ENCODE results near the gene OBSCN.
"Not testable (repeated sequence)": the region's sequence is repeated elsewhere in the genome, so short reads cannot be mapped to it uniquely, and the experiment has no call there.

Gene OBSCN

GRCh38 chr1:228172591-228173527 is 35.0 kb upstream of the OBSCN start:
- DNase-seq (ENCODE audit: low read depth): no peak

- DNase-seq (ENCODE audit: low read depth): not testable (repeated sequence)
These were observed 34.0 kb upstream of the OBSCN start for GRCh38 chr1:228173528-228174481.

- no peak for DNase-seq (ENCODE audit: low read depth)
These were observed 33.1 kb upstream of the OBSCN start for GRCh38 chr1:228174482-228175315.

GRCh38 chr1:228175316-228176023 is 32.4 kb upstream of the OBSCN start:
- no peak for DNase-seq (ENCODE audit: low read depth)

- no peak for DNase-seq (ENCODE audit: low read depth)
These were observed 31.8 kb upstream of the OBSCN start for GRCh38 chr1:228176024-228176395.

- DNase-seq (ENCODE audit: low read depth): no peak
These were observed 31.2 kb upstream of the OBSCN start for GRCh38 chr1:228176461-228177182.

- no peak for DNase-seq (ENCODE audit: low read depth)
These were observed 30.7 kb upstream of the OBSCN start for GRCh38 chr1:228177183-228177475.

- DNase-seq (ENCODE audit: low read depth): no peak
These were observed 29.8 kb upstream of the OBSCN start for GRCh38 chr1:228177721-228178710.

- DNase-seq (ENCODE audit: low read depth): no peak
These were observed 28.8 kb upstream of the OBSCN start for GRCh38 chr1:228178737-228179684.

- DNase-seq (ENCODE audit: low read depth): no peak
These were observed 27.4 kb upstream of the OBSCN start for GRCh38 chr1:228180271-228180958.

GRCh38 chr1:228180959-228181644 is 26.7 kb upstream of the OBSCN start:
- no peak for DNase-seq (ENCODE audit: low read depth)

GRCh38 chr1:228181645-228182034 is 26.2 kb upstream of the OBSCN start:
- no peak for DNase-seq (ENCODE audit: low read depth)

GRCh38 chr1:228182296-228183030 is 25.4 kb upstream of the OBSCN start:
- DNase-seq (ENCODE audit: low read depth): no peak

GRCh38 chr1:228184152-228184551 is 23.7 kb upstream of the OBSCN start:
- no peak for DNase-seq (ENCODE audit: low read depth)

GRCh38 chr1:228185641-228185965 is 22.2 kb upstream of the OBSCN start:
- DNase-seq (ENCODE audit: low read depth): no peak

- DNase-seq (ENCODE audit: low read depth): not testable (repeated sequence)
These were observed 19.6 kb upstream of the OBSCN start for GRCh38 chr1:228188249-228188648.

GRCh38 chr1:228190182-228190581 is 17.7 kb upstream of the OBSCN start:
- no peak for DNase-seq (ENCODE audit: low read depth)

All from non-pigmented ciliary epithelial cell (primary cell).